GM12891 (cell line): ENCODE data around the gene NCAPH2.

Experiments
- PAX5 ChIP-seq: IDR thresholded peaks from 2 replicates; pipeline ENCODE4 v1.6.1; 2011; ENCODE audit warnings: low read length, moderate library complexity, mild to moderate bottlenecking; ENCODE audit not compliant: insufficient read depth, severe bottlenecking
- POLR2A ChIP-seq: IDR thresholded peaks from 2 replicates; pipeline ENCODE4 v1.6.1; 2011; ENCODE audit warnings: low read depth, low read length, control low read depth
- POLR2AphosphoS5 ChIP-seq: IDR thresholded peaks from 2 replicates; pipeline ENCODE4 v1.6.1; 2011; ENCODE audit warnings: low read depth, low read length, control low read depth
- POU2F2 ChIP-seq: IDR thresholded peaks from 2 replicates; pipeline ENCODE4 v1.6.1; 2011; ENCODE audit warnings: low read depth, mild to moderate bottlenecking, control low read depth, low read length, moderate library complexity
- SPI1 ChIP-seq: IDR thresholded peaks from 2 replicates; pipeline ENCODE4 v1.6.1; 2011; ENCODE audit warnings: low read depth, low read length, control low read depth
- TAF1 ChIP-seq: IDR thresholded peaks from 2 replicates; pipeline ENCODE4 v1.6.1; 2011; ENCODE audit warnings: low read depth, low read length, control low read depth

DNA sequence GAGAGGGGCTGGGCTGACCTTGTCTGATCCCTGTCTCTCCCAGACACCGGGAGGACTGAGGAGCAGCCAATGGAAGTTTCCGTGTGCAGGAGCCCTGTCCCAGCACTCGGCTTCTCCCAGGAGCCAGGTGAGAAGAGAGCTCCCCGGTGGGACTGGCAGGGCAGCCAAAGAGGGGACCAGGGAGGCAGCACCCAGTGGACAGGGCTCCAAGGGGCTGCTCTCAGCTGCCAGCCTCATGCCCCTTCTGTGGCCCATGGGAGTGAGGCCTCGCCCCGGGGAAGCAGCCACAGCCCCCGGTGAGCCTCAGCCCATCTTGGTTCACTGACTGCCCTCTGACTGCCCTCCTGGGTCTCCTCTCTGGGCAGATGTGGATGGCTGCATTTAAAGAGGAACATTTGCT lies 10.6 kb downstream of the NCAPH2 start:
- TF ChIP-seq POLR2AphosphoS5 (no peak), SPI1 (no peak), POLR2A (no peak), TAF1 (no peak), POU2F2 (no peak), PAX5 (no peak)
